B cell (primary cell): Measurements from ENCODE around the gene CEBPB. TPM values are rescaled to one million over a fixed set of nuclear protein-coding genes. Genes with fewer than 3 reads are reported as not detected.

Source experiments
- ATAC-seq: fragments of 200-7000 bp; cut with Tn5 transposase; one replicate; pipeline ENCODE4 v1.10.0; 2021; ENCODE audit warnings: low read depth, mild to moderate bottlenecking, moderate number of reproducible peaks, moderate library complexity
- CTCF ChIA-PET: fragments of 350-600 bp; sonication (Branson Sonifier 250); formaldehyde crosslinking; loops from one replicate; lab custom pipeline; 2021; ENCODE audit warnings: antibody characterized with exemption, inconsistent platforms; lab: Charles Lee
- POLR2A ChIA-PET: fragments of 350-600 bp; sonication (Branson Sonifier 250); formaldehyde crosslinking; loops from one replicate; lab custom pipeline; 2021; ENCODE audit warnings: antibody characterized with exemption; lab: Charles Lee
- DNase-seq: peaks from one replicate; pipeline ENCODE4 v3.0.0; 2013
- H2AFZ ChIP-seq: 2 replicates; pipeline ENCODE4 v1.6.1; 2012; ENCODE audit warnings: mild to moderate bottlenecking, low read depth, low read length; ENCODE audit not compliant: insufficient read depth, poor library complexity, severe bottlenecking
- H3K27ac ChIP-seq, 2 donors: 1 replicate in 1 of 2; 2 replicates in 1 of 2; pipeline ENCODE4 v1.5.1; 2012 to 2013; ENCODE audit warnings: low read length in 2 of 2, mild to moderate bottlenecking in 2 of 2, moderate library complexity in 1 of 2
- H3K27me3 ChIP-seq, 4 experiments: fragments of 200-600 bp in 1 of 4; sonication (generic) in 1 of 4; replicated peaks in 1 of 4; 1 replicate in 2 of 4; 2 replicates in 2 of 4; pipeline versions ENCODE4 v1.6.1 to v1.7.0; 2013 to 2016; ENCODE audit warnings: low read length in 3 of 4, mild to moderate bottlenecking in 2 of 4, mixed read lengths in 1 of 4, moderate library complexity in 1 of 4; ENCODE audit not compliant: insufficient read depth in 4 of 4, control insufficient read depth in 3 of 4; ENCODE audit errors: control extremely low read depth in 1 of 4
- H3K36me3 ChIP-seq, 2 experiments: replicated peaks in 1 of 2; 1 replicate in 1 of 2; 2 replicates in 1 of 2; pipeline versions ENCODE4 v1.6.1 to v1.7.1; 2013; ENCODE audit warnings: low read length in 1 of 2; ENCODE audit not compliant: insufficient read depth in 2 of 2, control insufficient read depth in 1 of 2; ENCODE audit errors: control extremely low read depth in 1 of 2, extremely low read depth in 1 of 2
- H3K4me1 ChIP-seq, 2 donors: fragments of 200-600 bp in 1 of 2; sonication (generic) in 1 of 2; 1 replicate in 1 of 2; 2 replicates in 1 of 2; pipeline versions ENCODE4 v1.5.1 to v1.6.1; 2013 to 2017; ENCODE audit warnings: low read length in 2 of 2; ENCODE audit not compliant: control insufficient read depth in 2 of 2, insufficient read depth in 2 of 2
- H3K4me2 ChIP-seq: replicated peaks from 2 replicates; pipeline ENCODE3; 2012; ENCODE audit warnings: mild to moderate bottlenecking, low read depth, low read length; ENCODE audit not compliant: poor library complexity, severe bottlenecking
- H3K4me3 ChIP-seq, 5 experiments: fragments of 200-600 bp in 1 of 5; sonication (generic) in 1 of 5; 1 replicate in 3 of 5; 2 replicates in 2 of 5; pipeline versions ENCODE4 v1.5.1 to v1.7.0; 2011 to 2016; ENCODE audit warnings: low read length in 4 of 5, mild to moderate bottlenecking in 4 of 5, low read depth in 2 of 5, control low read depth in 1 of 5, moderate library complexity in 1 of 5; ENCODE audit not compliant: insufficient read depth in 1 of 5; ENCODE audit errors: control extremely low read depth in 1 of 5, extremely low read depth in 1 of 5
- H3K79me2 ChIP-seq: fragments of 200-600 bp; sonication (generic); one replicate; pipeline ENCODE4 v1.6.0; 2016; ENCODE audit warnings: low read length; ENCODE audit not compliant: control insufficient read depth, insufficient read depth
- H3K9ac ChIP-seq: fragments of 200-600 bp; sonication (generic); 2 replicates; pipeline ENCODE4 v1.6.1; 2017; ENCODE audit warnings: mild to moderate bottlenecking, low read length, moderate library complexity
- H3K9me3 ChIP-seq, 3 donors: one replicate each; pipeline versions ENCODE4 v1.6.1 to v1.7.1; 2013; ENCODE audit warnings: low read length in 2 of 3; ENCODE audit not compliant: control insufficient read depth in 2 of 3, insufficient read depth in 1 of 3; ENCODE audit errors: control extremely low read depth in 1 of 3
- H4K20me1 ChIP-seq: 2 replicates; pipeline ENCODE4 v1.6.0; 2012; ENCODE audit warnings: mild to moderate bottlenecking, low read length; ENCODE audit not compliant: insufficient read depth, control insufficient read depth, poor library complexity, severe bottlenecking
- H3K27ac Mint-ChIP-seq: one replicate; pipeline ENCODE4 v1.8.0; 2021; ENCODE audit warnings: mixed read lengths
- H3K27me3 Mint-ChIP-seq: one replicate; pipeline ENCODE4 v1.8.0; 2021; ENCODE audit warnings: mixed read lengths
- H3K4me1 Mint-ChIP-seq: one replicate; pipeline ENCODE4 v1.8.0; 2021; ENCODE audit warnings: mixed read lengths
- H3K4me3 Mint-ChIP-seq: one replicate; pipeline ENCODE4 v1.8.0; 2021; ENCODE audit warnings: mixed read lengths
- H3K9me3 Mint-ChIP-seq: one replicate; pipeline ENCODE4 v1.8.0; 2022; ENCODE audit warnings: mixed read lengths; ENCODE audit not compliant: insufficient read depth
- CTCF ChIP-seq: fragments of 200-600 bp; IDR thresholded peaks from one replicate; pipeline ENCODE4 v1.8.0; 2022; ENCODE audit warnings: antibody characterized with exemption, mild to moderate bottlenecking
- EZH2 ChIP-seq: IDR thresholded peaks from 2 replicates; pipeline ENCODE4 v1.6.1; 2012; ENCODE audit warnings: borderline replicate concordance, low read depth, mild to moderate bottlenecking, moderate library complexity, low read length; ENCODE audit not compliant: insufficient read depth, poor library complexity, severe bottlenecking
- WGBS: methylation state at CpG from one replicate; pipeline ENCODE4 v1.1.5; 2013; ENCODE audit warnings: missing lambda C conversion rate; ENCODE audit not compliant: insufficient coverage; 5-methylcytosine and 5-hydroxymethylcytosine counted together
- intact Hi-C: fragments of 100-400 bp; cut with micrococcal nuclease; formaldehyde crosslinking; loops from one replicate; pipeline ENCODE4 v1.10.0; 2022
- polyA plus RNA-seq: library from polyadenylated mRNA; depleted of rRNA; stranded (reverse); fragments of >200 nt; gene quantifications from 2 replicates; pipeline ENCODE4 v1.2.3, GENCODE V29; 2012
- total RNA-seq, 2 donors: library from RNA; stranded (reverse); fragments of 120-200 nt in 1 of 2; gene quantifications; 1 replicate in 1 of 2; 2 replicates in 1 of 2; pipeline versions ENCODE4 v1.2.3 to v1.2.4, GENCODE V29; 2013 to 2022

The CEBPB gene
- total and polyA plus RNA-seq, 2 donors (not counting 1 experiment from before 2014, with no cell fraction given), result 25.8 to 28.7 TPM

- H3K27ac ChIP-seq, result no peak overlapping the region
- H3K4me1 Mint-ChIP-seq, result no peaks in the 10 kb centered on the region
- no peak overlapping the region for H3K27ac Mint-ChIP-seq
- peaks cover 0 to 21% (median 0%) of the 10 kb centered on the region in 3 donors for H3K9me3 ChIP-seq
- H3K36me3 ChIP-seq, result no peaks in the 10 kb centered on the region
- no peak overlapping the region for H3K4me3 ChIP-seq
- H3K79me2 ChIP-seq, result no peaks in the 10 kb centered on the region
- no peaks in the 10 kb centered on the region for H3K27me3 ChIP-seq
- DNase-seq, result no peak
- H2AFZ ChIP-seq, result no peak overlapping the region
- no peak for ATAC-seq
- intact Hi-C loops, result no loop called here
- peaks cover 18% of the 10 kb centered on the region for H3K27me3 Mint-ChIP-seq
- ChIA-PET CTCF (no interaction called here), POLR2A (no interaction called here)
- no peaks in the 10 kb centered on the region for H4K20me1 ChIP-seq
- H3K4me1 ChIP-seq, result no peaks in the 10 kb centered on the region
- no peak overlapping the region for H3K4me3 Mint-ChIP-seq
- no peak for TF ChIP-seq CTCF
- TF ChIP-seq EZH2, result no peak
- no peak overlapping the region for H3K9ac ChIP-seq
- WGBS, result 82% methylated on average over 13 of the region's 18 CpGs
- no peak overlapping the region for H3K4me2 ChIP-seq
- H3K9me3 Mint-ChIP-seq, result no peaks in the 10 kb centered on the region
Measured at GRCh38 chr20:50221501-50222308, 31.1 kb downstream of the CEBPB start.

- ChIA-PET CTCF (no interaction called here), POLR2A (no interaction called here)
- H3K27me3 Mint-ChIP-seq, result peaks cover 17% of the 10 kb centered on the region
- Histone ChIP-seq H3K27me3 (no peaks in the 10 kb centered on the region), H3K36me3 (no peaks in the 10 kb centered on the region), H2AFZ (no peak overlapping the region), H4K20me1 (no peaks in the 10 kb centered on the region), H3K79me2 (no peaks in the 10 kb centered on the region), H3K4me1 (no peaks in the 10 kb centered on the region), H3K9me3 (peaks cover 0 to 21% (median 0%) of the 10 kb centered on the region in 3 donors), H3K4me2 (no peak overlapping the region), H3K27ac (no peak overlapping the region), H3K4me3 (no peak overlapping the region), H3K9ac (no peak overlapping the region)
- H3K27ac Mint-ChIP-seq, result no peak overlapping the region
- WGBS, result 94% methylated on average over 12 of the region's 12 CpGs
- no peaks in the 10 kb centered on the region for H3K9me3 Mint-ChIP-seq
- ATAC-seq (no peak), DNase-seq (no peak)
- intact Hi-C loops, result no loop called here
- TF ChIP-seq EZH2 (no peak), CTCF (no peak)
- no peak overlapping the region for H3K4me3 Mint-ChIP-seq
- H3K4me1 Mint-ChIP-seq, result no peaks in the 10 kb centered on the region
Measured at GRCh38 chr20:50222309-50223038, 31.8 kb downstream of the CEBPB start.
